Measurements from ENCODE around the gene MAPK11.

DNA sequence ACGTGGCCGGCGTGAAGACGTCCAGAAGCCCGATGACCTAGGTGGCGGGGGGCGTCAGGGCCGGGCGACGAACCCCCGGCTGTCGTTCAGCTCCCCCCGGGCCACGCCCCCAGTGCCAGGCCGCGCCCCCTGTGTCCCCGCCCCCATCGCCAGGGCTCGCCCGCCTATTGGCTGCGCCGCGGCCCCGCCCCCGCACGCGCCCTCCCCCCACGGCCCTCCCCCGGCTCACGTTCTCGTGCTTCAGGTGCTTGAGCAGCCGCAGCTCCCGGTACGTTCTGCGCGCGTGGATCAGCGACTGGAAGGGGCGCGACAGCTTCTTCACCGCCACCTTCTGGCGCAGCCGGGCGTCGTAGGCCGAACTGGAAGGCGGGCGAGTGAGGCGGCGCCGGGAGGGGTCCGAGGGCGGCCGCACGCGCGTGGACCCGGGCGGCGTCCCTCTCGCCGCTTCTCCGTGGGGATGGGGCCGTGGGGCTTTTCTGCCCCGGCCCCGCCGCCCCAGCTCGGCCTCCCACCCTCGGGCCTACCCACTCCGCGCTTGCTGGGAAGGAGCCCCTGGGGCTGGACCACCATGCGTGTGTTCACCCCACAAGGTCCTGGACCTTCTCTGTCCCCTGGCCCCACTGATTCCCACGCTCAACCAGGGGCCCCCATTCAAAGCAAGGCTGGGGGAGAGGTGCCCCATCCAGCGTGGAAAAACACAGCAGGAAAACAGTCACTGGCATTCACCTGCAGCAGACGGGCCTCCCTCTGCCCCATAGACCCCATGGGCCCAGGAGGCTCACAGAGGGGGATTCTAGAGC is 2.4 kb downstream of the MAPK11 start:
- TF ChIP-seq EZH2phosphoT487 (IDR thresholded peaks at IDR 0.05; ENCODE audit: low read depth), result no peak
- TF ChIP-seq, protein P1, sequence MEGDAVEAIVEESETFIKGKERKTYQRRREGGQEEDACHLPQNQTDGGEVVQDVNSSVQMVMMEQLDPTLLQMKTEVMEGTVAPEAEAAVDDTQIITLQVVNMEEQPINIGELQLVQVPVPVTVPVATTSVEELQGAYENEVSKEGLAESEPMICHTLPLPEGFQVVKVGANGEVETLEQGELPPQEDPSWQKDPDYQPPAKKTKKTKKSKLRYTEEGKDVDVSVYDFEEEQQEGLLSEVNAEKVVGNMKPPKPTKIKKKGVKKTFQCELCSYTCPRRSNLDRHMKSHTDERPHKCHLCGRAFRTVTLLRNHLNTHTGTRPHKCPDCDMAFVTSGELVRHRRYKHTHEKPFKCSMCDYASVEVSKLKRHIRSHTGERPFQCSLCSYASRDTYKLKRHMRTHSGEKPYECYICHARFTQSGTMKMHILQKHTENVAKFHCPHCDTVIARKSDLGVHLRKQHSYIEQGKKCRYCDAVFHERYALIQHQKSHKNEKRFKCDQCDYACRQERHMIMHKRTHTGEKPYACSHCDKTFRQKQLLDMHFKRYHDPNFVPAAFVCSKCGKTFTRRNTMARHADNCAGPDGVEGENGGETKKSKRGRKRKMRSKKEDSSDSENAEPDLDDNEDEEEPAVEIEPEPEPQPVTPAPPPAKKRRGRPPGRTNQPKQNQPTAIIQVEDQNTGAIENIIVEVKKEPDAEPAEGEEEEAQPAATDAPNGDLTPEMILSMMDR (IDR thresholded peaks at IDR 0.05; ENCODE audit: low read depth, low read length), result no peak

Measured in OCI-LY3 (cell line).